Colon (tissue), 2 donors: ENCODE data around the gene IL34.

ENCODE experiments used
- FAIRE-seq: peaks from 2 replicates; lab custom pipeline; 2012; peaks lifted over from hg19 to GRCh38; lab: Jason Lieb, UNC
- donor health status: control.
- donor health status: control.

Gene IL34

DNA sequence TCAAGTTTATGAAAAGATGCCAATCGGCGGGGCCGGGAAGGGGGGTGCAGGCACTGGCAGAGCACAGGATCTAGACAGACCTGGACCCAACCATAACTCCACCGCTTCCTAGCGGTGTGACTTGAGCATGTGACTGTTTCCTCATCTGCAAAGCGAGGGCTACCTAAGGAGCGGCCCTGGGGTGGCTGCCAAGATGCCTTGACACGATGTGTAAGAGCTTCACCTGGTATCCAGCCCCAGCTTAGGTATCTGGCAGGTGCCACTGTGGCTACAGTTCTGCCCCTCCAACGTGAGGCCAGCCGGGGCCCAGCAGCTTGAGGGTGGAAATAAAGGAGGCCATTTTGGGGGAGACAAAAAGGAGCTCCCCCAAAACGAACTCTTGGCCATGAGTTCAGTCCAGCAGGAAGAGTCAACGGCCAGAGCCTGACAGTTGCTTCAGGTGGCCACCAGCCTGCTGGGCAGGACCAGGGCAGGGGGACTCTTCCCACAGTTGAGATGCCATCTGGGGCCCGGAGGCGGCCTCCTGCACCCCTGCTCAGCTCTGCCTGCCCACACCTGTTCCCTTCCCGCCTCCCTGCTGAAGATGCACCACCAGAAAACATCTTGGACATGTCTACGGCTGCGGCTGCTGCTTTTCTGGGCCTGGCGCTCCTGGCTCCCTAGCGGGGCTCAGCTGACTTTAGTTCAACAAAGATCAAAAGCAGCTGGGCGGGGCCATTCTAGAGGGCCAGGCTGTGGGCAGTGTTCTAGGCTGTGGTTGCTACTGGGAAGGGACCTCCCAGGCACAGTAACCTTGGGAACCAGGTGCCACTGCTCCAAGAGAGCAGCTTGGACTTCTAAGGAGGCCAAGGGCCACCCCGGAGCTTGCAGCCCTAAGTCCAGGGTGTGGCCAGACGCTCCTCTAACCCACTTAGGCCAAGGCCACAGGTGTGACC is 42.9 kb downstream of the IL34 start:
- FAIRE-seq: no peak

DNA sequence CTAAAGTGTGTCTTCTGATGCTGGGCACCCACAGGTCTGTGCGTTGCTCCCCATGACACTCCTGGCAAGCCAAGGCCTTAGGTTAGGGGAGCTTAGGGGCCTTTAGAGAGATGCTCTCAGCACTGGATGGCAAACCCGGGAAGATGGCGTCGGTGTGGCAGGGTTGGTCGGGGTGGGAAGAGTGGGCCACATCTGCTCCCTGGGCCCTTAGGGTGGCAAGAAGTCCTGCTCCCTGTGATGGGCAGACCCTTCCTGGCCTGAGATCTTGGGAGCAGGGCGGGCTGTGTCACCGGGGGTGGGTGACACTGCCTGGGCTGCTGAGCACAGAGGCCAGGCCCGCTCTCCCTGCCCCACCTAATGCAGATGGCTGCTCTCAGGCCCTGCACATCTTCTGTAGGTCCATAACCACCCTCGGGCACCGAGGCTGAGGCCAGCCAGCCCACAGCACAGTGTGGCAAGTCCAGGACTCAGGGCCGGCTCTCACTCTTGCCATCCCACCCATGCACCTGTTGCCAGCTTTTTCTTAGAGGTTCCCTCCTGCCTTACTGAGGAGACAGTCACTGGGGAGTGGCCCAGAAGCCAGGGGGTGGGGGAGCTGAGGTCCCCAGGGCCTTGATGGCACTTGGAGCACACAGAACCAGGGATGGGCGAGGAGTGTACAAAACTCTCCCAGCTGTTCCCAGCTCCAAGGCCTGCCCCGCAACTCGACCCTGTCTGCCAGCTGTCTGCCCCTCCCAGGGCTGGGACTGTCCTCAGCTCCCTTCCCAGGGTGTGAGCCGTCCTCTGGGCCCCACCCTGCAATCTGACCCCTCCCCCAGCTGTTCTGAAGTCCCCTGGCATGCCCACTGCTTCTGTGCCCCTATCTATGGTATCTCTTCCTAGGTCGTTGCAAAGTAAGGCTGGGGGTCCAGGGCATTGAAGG is 43.9 kb downstream of the IL34 start:
- FAIRE-seq: no peak

DNA sequence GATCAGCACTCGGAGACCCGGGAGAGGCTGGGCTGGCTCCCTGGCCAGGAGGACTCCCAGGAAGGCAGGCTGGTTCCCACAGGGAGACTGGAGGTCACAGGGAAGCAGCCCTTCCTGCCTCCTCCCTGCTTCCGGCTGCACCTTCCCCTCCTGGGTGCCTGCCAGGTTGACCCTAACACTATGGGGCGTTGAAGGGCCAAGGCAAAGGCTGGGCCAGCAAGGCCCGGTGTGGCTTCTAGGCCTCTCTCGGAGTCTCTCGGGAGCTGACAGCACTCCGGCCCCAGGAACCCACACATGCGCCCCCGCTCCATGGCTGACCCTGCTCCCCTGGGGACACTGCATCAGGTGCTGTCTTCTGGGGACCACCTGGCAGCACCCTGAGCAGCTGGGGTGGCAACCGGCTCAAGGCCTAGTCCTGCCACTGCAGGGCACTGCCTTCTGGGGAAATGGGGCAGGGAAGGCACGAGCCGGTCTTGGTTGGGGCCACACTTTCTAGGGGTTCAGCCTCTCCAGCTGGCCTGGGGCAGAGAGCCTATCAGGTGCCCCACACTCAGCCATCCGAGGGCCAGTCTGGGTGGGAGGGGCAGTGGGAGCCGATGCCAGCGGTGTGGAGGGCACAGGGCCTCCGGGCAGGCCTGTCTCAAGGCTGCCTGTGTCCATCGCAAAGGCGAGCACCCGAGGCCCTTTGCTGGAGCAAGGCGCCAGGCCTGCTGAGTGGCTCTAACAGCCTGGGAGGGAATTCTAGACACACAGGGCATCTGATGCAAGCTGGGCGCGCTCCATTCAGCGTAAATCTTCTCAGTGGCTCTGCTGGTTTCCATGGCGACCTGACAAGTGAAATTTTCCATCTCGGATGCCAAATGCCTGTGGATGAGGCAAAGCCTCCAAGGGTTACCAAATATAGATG is 45.1 kb downstream of the IL34 start:
- FAIRE-seq: no peak

DNA sequence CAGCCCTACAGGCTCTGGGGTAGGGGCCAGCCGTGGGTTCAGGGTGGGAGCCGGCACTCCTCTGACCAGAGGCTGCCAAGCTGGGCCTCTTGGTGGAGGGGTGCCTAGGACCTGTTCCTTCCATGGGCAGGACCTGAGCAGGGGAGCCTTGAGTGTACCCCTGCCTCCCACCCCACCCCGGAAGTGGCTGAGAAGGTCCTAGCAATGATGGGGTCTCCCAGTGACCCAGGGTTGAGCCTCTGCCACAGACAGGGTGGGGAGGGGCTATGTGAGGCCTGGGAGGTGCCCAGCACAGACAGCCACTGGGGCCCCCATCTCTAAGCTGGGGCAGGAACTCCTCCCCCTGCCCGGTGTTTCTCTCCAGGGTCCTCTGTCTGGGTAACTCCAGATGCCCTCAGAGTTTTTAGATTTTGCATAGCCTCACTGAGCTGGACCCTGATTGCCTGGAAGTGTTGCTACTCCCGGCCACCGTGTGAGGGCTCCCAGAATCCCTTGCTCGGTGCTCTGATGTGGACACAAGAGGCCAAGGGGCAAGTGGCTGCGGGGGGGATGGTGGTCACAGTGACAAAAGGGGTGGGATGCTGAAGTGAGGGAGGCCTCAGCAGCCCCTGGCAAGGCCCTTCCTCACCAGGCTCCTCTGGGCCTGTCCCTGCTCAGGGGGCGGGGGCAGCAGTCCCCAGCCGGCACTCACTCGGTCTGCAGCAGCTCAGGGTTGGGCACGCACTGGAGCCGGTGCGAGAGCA is 45.9 kb downstream of the IL34 start:
- FAIRE-seq: no peak

DNA sequence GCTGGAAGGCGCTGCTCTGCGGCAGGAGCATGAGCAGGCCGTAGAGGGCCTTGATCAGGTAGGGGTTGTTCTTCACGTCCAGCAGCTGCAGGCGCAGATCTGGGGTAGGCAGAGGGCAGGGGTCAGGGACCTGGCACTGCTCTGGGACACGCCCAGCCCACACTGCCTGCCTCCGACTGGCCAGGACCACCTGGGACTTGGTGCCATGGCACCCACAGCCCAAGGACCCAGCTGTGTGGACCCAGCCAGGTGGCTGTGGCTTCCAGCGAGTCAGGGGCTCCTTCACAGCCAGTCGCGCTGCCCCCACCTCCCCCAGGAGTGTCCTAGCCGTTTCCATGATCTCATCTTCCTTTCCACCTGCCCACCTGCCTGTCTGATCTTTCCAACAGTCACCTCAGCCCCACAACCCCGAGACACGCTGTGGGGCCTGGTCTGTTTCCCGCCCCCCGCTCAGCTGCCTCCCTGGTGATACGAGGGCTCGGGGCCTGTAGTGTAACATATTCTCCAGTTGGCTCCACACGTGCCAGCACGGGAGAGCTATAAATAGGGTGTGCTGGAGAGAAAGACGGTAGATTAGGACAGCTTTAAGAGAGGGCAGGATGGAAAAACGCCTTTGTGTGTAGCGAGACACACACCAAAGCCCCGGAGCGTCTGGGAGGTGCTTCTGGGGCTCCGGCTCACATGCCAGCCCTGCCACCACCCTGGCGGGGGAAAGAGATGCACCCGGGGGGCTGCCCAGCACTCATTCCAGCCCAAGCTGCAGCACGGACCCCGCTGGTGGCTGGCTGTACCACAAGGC is 46.7 kb downstream of the IL34 start:
- no peak for FAIRE-seq

DNA sequence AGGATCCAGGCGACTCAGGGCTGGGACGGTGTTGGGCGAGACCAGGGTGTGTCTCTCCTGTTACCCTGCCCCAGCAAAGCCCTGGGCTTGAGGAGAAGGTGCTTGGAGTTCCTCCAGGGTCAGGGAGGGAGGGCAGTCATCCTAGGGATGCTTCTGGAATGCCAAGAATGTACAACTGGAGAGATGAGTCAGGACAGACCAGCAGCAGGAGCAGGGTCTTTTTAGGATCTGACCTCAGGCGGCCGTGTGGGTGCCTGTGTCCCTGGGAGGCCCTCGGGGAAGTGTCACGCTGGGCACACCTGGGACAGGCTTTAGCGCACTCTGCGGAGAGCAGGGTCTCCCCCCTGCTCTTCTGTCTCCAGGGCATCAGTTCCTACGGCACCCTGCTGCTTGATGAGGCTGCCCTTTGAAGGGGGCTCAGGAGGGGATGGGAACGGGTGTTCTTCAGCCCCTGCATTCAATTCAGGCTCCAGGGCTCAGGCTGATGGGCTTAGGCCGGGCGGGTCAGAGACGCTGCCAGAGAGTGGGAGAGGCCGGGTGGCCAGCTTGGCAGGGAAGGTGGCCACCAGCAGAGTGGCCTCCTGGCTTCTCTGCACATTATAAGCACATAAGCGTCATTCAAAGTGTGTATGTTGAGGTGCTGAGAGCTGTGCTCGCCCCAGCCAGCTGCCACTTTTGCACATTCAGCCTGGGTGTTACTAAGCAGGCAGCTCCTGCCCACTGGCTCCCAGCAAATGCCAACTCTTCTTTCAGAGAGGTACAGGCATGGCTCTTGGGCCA is 47.9 kb downstream of the IL34 start:
- FAIRE-seq: no peak

DNA sequence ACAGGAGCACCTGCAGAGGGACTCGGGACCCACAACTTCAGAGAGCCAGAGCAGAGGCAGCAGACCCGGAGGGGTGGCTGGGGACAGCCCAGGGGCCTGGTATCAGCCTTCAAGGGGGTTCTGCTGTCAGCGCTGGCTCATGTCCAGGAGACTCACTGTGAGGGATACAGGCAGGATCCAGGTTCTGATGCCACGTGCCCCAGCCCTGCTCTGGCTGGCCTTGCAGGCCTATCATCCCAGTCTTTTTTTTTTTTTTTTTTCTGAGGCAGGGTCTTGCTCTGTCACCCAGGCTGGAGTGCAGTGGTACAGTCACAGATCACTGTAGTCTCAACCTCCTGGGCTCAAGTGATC is 48.5 kb downstream of the IL34 start:
- FAIRE-seq: no peak

DNA sequence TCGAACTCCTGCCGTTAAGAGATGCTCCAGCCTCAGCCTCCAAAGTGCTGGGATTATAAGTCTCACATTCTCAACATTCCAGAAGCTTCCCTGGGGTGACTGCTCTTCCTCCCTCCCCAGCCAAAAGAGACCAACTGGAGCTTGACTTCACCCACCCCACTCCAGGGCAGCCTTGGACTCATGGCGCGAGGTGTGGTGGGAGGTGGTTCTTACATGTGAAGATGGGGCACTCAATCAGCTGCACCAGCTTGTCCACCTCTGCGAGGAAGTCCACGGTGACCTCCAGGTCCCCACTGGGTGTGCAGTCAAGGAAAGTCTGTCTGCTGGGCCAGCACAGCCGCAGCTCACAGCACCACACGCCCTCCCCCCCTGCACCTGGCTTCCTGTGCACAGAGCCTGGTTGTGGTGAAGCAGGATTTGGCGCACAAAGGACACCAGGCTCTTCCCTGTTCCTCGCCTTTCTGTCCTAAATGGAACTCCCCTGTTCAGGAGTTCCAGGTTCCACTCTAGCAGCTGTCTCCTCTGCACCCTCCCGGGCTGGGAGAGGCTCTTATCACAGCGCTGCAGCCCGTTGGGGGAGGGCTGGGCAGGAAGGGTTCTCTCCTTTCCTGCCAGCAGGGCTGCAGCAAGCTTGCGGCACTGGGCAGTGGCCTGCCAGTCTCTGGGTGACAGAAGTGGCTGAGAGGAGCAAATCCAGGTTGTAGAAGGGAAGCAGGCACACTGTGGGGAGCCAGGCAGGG is 49.1 kb downstream of the IL34 start:
- FAIRE-seq: no peak

DNA sequence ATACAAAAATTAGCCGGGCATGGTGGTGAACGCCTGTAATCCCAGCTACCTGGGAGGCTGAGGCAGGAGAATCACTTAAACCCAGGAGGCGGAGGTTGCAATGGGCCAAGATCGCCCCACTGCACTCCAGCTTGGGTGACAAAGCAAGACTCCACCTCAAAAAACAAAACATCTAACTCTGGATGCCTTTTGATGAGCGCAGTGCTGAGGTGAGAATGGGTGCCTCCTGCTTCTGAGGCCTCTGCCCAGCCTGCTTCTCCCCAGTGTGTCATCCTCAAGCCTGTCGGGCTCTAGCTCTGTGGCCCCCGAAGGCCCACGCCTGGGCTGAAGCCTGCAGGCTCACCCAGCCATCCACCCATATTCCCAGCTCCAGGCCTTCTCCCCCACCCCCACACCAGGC is 50.0 kb downstream of the IL34 start:
- no peak for FAIRE-seq

DNA sequence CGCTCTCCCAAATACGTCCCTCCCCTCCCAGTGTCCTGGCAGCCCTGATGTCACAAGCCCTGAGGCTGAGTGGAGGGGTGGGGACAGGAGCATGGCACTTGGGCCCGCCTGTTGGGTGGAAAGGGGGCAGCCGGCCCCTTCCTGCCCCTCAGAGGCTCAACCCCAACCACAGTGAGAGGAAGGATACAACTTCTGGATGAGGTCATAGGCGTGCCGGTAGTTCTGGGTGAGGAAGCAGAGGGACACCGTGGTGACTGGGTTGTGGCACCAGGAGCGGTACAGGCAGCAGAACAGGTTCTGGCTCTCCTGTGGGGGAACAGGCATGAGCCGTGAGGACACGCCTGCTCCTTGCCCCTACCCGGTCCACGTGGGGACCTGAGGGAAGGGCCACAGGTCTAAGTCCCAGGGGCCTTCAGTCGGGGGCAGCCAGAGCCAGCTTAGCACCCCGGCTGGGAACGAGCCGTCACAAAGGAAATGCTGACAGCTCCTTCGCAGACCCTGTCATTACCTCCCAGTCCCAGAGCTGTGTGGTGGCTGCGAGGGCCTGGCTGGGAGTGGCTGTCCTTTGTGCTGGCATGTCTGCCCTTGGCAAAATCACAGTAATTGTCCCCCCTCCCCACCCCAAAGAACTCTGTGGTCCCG is 50.7 kb downstream of the IL34 start:
- FAIRE-seq: no peak

DNA sequence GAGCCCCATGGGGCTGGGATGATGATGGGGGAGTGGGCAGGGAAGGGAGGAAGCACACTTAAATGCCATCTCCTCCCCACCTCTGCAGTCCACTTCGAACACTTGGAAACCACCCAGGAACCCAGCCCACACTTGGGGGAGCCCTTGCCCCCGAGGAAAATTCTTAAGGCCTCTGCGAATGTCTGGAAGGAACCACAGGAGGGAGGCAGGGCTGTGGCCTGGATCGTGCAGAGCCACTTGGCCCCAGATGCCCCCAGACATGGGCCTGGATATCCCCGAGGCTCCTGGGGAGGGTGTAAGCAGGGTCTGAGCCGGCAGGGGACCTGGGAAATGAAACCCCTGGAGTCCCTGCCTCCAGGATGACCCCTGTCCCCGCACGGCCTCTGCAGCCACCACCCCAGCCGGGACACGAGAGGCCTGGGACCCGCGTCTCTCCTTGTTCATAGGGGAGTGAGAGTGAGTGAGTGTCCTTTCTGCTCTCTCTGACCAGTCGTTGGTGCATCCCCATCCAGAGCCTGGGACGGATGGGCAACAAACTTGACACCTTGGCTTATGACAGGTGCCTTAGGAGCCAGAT is 51.3 kb downstream of the IL34 start:
- FAIRE-seq: no peak

DNA sequence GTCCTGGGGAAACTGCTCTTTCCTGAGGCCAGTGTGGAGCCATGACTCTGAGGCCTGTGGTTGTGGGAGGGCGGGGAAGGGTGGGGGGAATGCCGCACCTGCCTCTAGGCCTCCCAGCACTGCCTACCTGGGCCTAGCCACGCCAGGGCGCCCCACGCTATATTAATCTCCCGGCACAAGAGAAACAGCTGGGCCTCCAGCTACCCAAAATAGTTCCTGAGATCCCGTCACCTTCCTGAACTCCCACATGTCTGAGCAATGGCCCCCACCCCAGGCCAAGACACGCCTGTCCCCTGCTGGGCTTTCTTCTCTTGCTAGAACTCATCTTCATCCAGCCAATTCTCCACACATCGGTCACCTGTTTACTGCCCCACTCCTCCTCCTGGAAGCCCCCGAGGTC is 52.5 kb downstream of the IL34 start:
- no peak for FAIRE-seq

DNA sequence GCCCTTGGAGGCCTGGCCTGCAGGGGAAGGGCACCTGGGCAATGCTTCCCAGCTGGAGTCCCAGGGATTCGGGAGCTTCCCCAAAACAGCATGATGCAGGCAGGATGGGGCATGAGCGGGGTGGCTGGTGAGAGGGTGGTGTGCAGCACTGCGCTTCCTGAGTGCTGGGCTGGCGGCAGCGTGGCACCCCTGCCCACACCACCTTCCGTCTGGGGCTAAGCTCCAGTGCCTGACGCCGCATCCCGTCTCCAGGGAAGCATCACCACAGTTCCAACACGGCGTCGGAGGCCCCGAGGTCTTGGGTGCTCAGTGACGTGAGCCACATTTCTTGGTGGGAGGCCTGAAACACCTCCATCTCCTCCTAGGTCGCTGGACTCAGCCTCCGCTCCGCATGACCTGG is 53.3 kb downstream of the IL34 start:
- FAIRE-seq: no peak

DNA sequence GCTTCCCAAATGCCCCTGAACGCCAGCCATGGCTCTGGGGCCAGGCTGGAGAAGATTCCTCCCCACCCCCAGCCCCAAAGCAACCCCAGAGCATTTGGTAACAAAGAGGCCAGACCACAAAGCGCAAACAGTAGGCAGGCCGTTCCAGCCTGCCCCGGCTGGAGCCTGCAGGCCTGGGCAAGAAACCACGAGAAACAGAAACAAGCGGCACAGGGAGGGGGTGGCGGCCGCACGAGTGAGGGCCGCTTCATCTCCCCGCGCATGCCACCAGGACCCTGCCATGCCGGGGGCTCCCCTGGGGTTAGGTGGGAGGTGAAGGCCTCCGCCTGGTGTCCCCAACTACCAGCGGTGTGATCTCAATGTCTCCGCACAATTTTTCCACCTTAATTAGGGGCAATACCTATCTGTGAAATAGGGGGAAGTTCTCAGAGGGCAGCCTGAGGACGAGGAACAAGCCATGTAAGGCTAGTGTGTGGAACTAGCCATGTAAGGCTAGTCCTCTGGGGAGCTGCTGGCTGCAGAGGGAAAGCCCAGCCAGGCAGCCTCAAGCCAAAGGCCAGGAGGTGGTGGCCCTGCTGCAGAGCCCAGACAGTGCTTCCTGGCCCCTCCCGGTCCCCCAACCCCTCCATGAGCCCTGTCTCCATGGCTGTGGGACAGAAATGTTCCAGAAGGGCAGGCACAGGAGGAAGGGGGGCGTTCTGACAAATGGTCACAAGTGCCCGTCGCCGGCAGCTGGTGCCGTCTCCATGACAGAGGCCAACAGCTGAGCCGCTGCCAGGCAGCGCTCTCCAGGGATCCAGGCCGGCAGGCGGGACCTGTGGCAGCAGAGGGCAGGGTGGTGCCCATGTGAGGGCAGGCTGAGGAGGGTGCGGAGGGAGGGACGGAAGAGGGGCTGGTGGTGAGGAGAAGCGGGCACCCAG is 54.0 kb downstream of the IL34 start:
- no peak for FAIRE-seq

DNA sequence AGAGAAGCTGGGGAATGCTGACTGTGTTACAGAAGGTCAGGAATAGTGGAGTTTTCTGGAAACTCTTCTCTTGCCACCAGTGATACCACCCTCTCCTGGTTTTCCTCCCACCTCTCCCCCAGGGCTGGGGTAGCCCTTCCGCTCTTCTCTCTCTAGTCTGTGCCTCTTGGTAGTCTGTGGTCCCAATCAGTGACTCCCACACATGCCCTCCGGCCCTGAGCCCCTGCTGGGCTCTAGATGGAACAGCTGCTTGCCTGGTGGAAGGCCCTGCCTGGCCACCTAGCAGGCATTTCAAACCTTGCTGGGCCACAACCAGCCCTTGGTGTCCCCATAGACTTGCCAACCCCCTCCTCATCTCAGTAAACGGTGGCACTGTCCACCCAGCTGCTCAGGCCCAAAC is 54.7 kb downstream of the IL34 start:
- FAIRE-seq: no peak

DNA sequence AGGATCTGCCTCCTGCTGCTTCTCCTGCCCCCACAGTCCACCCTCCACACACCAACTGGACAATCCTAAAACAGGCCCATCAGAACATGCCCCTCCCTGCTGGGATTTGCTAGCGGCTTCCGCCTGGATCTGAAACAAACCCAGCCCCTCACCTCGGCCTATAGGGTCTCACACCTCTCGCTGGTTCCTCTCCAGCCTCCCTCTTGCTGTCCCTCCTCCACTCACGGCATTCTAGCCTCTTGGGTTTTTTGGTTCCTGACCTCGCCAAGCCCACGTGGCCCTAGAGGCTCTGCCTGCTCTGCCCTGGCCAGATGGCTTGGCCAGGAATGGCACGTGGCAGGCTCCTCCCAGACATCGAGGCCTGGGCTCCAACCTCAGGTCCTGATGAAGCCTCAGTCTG is 55.2 kb downstream of the IL34 start:
- no peak for FAIRE-seq

DNA sequence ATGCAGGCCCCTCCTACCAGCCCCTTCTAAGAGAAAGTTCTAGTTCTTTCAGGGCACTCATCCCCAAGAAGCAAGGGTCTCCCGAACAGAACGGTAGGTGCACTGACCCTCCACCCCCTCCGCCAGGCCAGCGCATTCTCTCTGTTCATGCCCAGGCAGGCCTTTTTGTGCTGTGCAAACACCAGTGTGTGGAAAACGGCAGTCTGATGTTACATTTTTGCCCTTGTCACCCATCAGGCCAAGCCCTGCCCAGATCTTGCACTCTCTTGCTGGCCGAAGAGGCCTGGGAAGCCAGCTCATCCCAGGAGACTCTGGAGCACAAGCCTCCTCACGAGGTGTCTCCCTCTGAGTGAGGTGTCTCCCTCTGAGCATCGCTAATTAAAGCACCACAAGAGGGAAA is 55.6 kb downstream of the IL34 start:
- no peak for FAIRE-seq
